ENCODE results near the gene MINPP1. TPM values are rescaled to one million over a fixed set of nuclear protein-coding genes. Genes with fewer than 3 reads are reported as not detected.
"Not testable (repeated sequence)": the region's sequence is repeated elsewhere in the genome, so short reads cannot be mapped to it uniquely, and the experiment has no call there.

The MINPP1 gene
- total and polyA plus RNA-seq, 2 of the 4 experiments (the other 2 are of a cell fraction) = 11.7 to 14.4 TPM

GRCh38 chr10:87498106-87498789, 6.4 kb upstream of the MINPP1 start:
- ATAC-seq (ENCODE audit: low read depth) (peak; percentile 88), DNase-seq (peak; percentile 5)
- H3K9me1 ChIP-seq (ENCODE audit: insufficient read depth, low read length); H3K14ac ChIP-seq (replicated peaks; ENCODE audit: low read depth, low read length); H3K23ac ChIP-seq (ENCODE audit: low read depth, low read length); H3K27me3 ChIP-seq (ENCODE audit: control insufficient read depth, insufficient read depth, low read length); H3K18ac ChIP-seq (ENCODE audit: low read depth, low read length); CTCF ChIA-PET; H3K36me3 ChIP-seq (ENCODE audit: control insufficient read depth, insufficient read depth, low read length); POLR2A ChIA-PET (ENCODE audit: unreplicated experiment); H3K4ac ChIP-seq (ENCODE audit: low read depth, low read length); H3K4me2 ChIP-seq (ENCODE audit: low read depth, low read length); dilution Hi-C loops (cut with HindIII; ENCODE audit: low sequenced_read_pairs, unreplicated experiment); H3K27ac ChIP-seq (ENCODE audit: insufficient read depth, low read length); in situ Hi-C loops (cut with MboI; ENCODE audit: low sequenced_read_pairs); H2BK15ac ChIP-seq (ENCODE audit: low read depth, low read length); intact Hi-C loops (cut with micrococcal nuclease); H3K9me3 ChIP-seq (ENCODE audit: control insufficient read depth, insufficient read depth, low read length); H2AK5ac ChIP-seq (ENCODE audit: low read depth, low read length); H4K91ac ChIP-seq (ENCODE audit: insufficient read depth, low read depth, low read length); H3K79me1 ChIP-seq (ENCODE audit: low read depth in 1 of 2, low read length in 2 of 2); H3K4me1 ChIP-seq (ENCODE audit: control insufficient read depth, insufficient read depth, low read length); H4K20me1 ChIP-seq (ENCODE audit: insufficient read depth, low read length); BruUV-seq (replicated peaks); H4K5ac ChIP-seq (ENCODE audit: low read depth, low read length); H4K8ac ChIP-seq (ENCODE audit: low read depth in 2 of 2, low read length in 2 of 2); H2AK9ac ChIP-seq (replicated peaks; ENCODE audit: low read depth, low read length, poor library complexity); H2BK20ac ChIP-seq (ENCODE audit: low read depth, low read length); H2BK120ac ChIP-seq (ENCODE audit: low read depth, low read length); H3K4me3 ChIP-seq (ENCODE audit: insufficient read depth, low read depth, low read length); H2BK5ac ChIP-seq (ENCODE audit: low read depth, low read length, poor library complexity, severe bottlenecking); H2AFZ ChIP-seq (replicated peaks; ENCODE audit: low read length, poor library complexity); H3K9ac ChIP-seq (ENCODE audit: low read depth, low read length); H3K56ac ChIP-seq (ENCODE audit: extremely low read depth, insufficient read depth, low read length): not testable (repeated sequence)
- WGBS, 2 experiments (ENCODE audit: extremely low coverage in 2 of 2, insufficient read length in 1 of 2) = no CpG with 5 or more reads among the region's 4 CpGs
- TF ChIP-seq CEBPB (IDR thresholded peaks at IDR 0.05; ENCODE audit: low read depth, low read length) = 0 out of 2 replicates have a peak, but pooled peaks have one; percentile 13
- TF ChIP-seq RFX5 (IDR thresholded peaks at IDR 0.05; ENCODE audit: low read depth, low read length) = peak; percentile 75
